SK-N-SH treated with all-trans-retinoic acid at 6 μM for 48 hours (cell line): Measurements from ENCODE around the gene ANXA11.

Experiments
- ATAC-seq: fragments of 200-7000 bp; cut with Tn5 transposase; 3 replicates; pipeline ENCODE4 v1.9.1; 2020; ENCODE audit warnings: mild to moderate bottlenecking, moderate library complexity
- BACH2 ChIP-seq: fragments of 250-450 bp; sonication (Bioruptor Pico); IDR thresholded peaks from 2 replicates; pipeline ENCODE4 v1.9.0; 2021; ENCODE audit warnings: mild to moderate bottlenecking, borderline replicate concordance
- CSDC2 ChIP-seq: fragments of 250-450 bp; sonication (Bioruptor Pico); IDR thresholded peaks from 2 replicates; pipeline ENCODE4 v1.5.0; 2020; ENCODE audit warnings: mild to moderate bottlenecking, moderate library complexity
- ESRRG ChIP-seq: fragments of 250-450 bp; sonication (Bioruptor Pico); IDR thresholded peaks from 2 replicates; pipeline ENCODE4 v1.6.1; 2021; ENCODE audit warnings: mild to moderate bottlenecking
- GLIS3 ChIP-seq: fragments of 250-450 bp; sonication (Bioruptor Pico); IDR thresholded peaks from 2 replicates; pipeline ENCODE4 v1.5.0; 2020; ENCODE audit warnings: mild to moderate bottlenecking, moderate library complexity
- ISL1 ChIP-seq: fragments of 250-450 bp; sonication (Bioruptor Pico); IDR thresholded peaks from 2 replicates; pipeline ENCODE4 v2.1.2; 2022; ENCODE audit warnings: mild to moderate bottlenecking, moderate library complexity
- OSR1 ChIP-seq: fragments of 250-450 bp; sonication (Bioruptor Pico); IDR thresholded peaks from 2 replicates; pipeline ENCODE4 v1.8.0; 2022; ENCODE audit warnings: moderate library complexity, mild to moderate bottlenecking, inconsistent platforms
- RARB ChIP-seq: fragments of 250-450 bp; sonication (Bioruptor Pico); IDR thresholded peaks from 2 replicates; pipeline ENCODE4 v1.8.0; 2021; ENCODE audit warnings: mild to moderate bottlenecking, moderate library complexity
- SNAI2 ChIP-seq: fragments of 250-450 bp; sonication (Bioruptor Pico); IDR thresholded peaks from 2 replicates; pipeline ENCODE4 v1.5.0; 2020; ENCODE audit warnings: mild to moderate bottlenecking, moderate library complexity
- TOX ChIP-seq: fragments of 250-450 bp; sonication (Bioruptor Pico); IDR thresholded peaks from 2 replicates; pipeline ENCODE4 v1.8.0; 2021; ENCODE audit warnings: mild to moderate bottlenecking, moderate library complexity, borderline replicate concordance
- ZC3H10 ChIP-seq: fragments of 250-450 bp; sonication (Bioruptor Pico); IDR thresholded peaks from 2 replicates; pipeline ENCODE4 v1.5.1; 2021; ENCODE audit warnings: mild to moderate bottlenecking, moderate library complexity
- ZFP3 ChIP-seq: fragments of 250-450 bp; sonication (Bioruptor Pico); IDR thresholded peaks from 2 replicates; pipeline ENCODE4 v1.5.0; 2020; ENCODE audit warnings: mild to moderate bottlenecking, moderate library complexity
- ZNF565 ChIP-seq: fragments of 450-650 bp; formaldehyde crosslinking; conservative IDR thresholded peaks from 2 replicates; pipeline ENCODE4 v1.5.0; 2020; ENCODE audit warnings: low read depth, mild to moderate bottlenecking, moderate library complexity
- ZNF70 ChIP-seq: fragments of 450-650 bp; formaldehyde crosslinking; IDR thresholded peaks from 2 replicates; pipeline ENCODE4 v1.5.0; 2020; ENCODE audit warnings: mild to moderate bottlenecking, moderate library complexity
- ZNF8 ChIP-seq: fragments of 450-650 bp; formaldehyde crosslinking; IDR thresholded peaks from 2 replicates; pipeline ENCODE4 v1.5.0; 2020; ENCODE audit warnings: mild to moderate bottlenecking, moderate library complexity
- TF ChIP-seq, protein P1 (sequence below): fragments of 250-450 bp; sonication (Bioruptor Pico); IDR thresholded peaks from 2 replicates; pipeline ENCODE4 v1.8.0; 2020; ENCODE audit warnings: mild to moderate bottlenecking, moderate library complexity, borderline replicate concordance
- TF ChIP-seq, protein P2 (sequence below): fragments of 250-450 bp; sonication (Bioruptor Pico); IDR thresholded peaks from 2 replicates; pipeline ENCODE4 v1.8.0; 2021; ENCODE audit warnings: low read depth, mild to moderate bottlenecking, moderate library complexity, borderline replicate concordance
- TF ChIP-seq, protein P3 (sequence below): fragments of 250-450 bp; sonication (Bioruptor Pico); IDR thresholded peaks from 2 replicates; pipeline ENCODE4 v1.5.1; 2021; ENCODE audit warnings: mild to moderate bottlenecking, moderate library complexity
- TF ChIP-seq, protein P4 (sequence below): fragments of 250-450 bp; sonication (Bioruptor Pico); IDR thresholded peaks from 2 replicates; pipeline ENCODE4 v1.5.1; 2020; ENCODE audit warnings: low read depth, mild to moderate bottlenecking, moderate library complexity
- TF ChIP-seq, protein P5 (sequence below): fragments of 250-450 bp; sonication (Bioruptor Pico); IDR thresholded peaks from 2 replicates; pipeline ENCODE4 v1.5.0; 2020; ENCODE audit warnings: mild to moderate bottlenecking, moderate library complexity

The ANXA11 gene

DNA sequence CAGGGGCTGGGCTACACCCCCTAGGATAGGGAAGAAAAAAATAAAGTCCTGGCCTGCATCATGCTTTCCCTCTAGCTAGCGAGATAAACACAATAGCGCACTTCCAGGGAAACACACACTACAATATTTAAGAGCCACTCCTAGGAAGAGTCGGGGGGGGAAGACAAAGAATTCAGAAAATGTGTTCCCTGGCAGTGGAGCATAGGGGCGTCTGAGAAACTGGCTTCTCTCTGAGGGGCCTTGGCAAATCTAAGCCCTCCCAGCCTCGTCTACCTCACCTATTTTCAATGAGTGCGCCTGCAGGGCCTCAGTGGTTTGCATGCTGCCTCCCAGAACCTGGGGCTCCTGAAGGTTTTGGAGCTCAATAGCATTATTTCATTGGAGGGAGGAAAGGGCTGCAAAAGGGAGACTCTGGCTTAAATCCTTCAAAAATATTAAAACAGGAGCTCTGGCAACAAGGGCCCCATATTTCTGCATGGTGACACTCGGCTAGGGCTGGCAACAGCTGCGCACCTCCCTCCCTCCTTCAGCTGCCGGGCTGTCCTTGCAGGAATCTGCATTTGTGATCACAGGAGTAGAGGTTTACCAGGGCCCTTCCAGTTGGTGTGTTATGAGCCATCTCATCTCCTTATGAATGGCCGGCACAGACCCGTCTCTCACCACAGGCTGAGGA, 10.8 kb downstream of the ANXA11 start:
- no peak for ATAC-seq
- TF ChIP-seq ZNF8 (CRISPR knock-in tag) (no peak), ESRRG (no peak), CSDC2 (CRISPR knock-in tag) (no peak), BACH2 (no peak), ZNF70 (CRISPR knock-in tag) (no peak), ZC3H10 (CRISPR knock-in tag) (no peak), OSR1 (CRISPR knock-in tag) (no peak), RARB (CRISPR knock-in tag) (no peak)
- TF ChIP-seq, protein P1, sequence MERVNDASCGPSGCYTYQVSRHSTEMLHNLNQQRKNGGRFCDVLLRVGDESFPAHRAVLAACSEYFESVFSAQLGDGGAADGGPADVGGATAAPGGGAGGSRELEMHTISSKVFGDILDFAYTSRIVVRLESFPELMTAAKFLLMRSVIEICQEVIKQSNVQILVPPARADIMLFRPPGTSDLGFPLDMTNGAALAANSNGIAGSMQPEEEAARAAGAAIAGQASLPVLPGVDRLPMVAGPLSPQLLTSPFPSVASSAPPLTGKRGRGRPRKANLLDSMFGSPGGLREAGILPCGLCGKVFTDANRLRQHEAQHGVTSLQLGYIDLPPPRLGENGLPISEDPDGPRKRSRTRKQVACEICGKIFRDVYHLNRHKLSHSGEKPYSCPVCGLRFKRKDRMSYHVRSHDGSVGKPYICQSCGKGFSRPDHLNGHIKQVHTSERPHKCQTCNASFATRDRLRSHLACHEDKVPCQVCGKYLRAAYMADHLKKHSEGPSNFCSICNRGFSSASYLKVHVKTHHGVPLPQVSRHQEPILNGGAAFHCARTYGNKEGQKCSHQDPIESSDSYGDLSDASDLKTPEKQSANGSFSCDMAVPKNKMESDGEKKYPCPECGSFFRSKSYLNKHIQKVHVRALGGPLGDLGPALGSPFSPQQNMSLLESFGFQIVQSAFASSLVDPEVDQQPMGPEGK (CRISPR knock-in tag), result no peak

DNA sequence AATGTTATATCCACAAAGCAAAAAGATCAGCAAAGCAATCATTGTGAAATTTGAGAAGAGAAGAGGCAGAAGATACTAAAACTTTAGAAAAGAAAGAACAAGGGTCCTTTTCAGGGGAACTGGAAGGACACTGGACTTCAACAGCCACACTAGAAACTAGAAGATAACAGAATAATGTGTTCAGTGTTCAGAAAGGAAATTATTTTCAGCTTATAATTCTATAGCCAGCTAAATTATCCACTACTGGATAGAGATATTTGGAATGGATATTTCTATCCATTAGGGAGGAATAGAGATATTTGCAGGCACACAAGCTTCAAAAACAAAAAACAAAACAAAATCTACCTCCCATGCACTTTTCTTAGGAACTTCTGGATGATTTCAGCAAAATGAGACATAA, 12.8 kb downstream of the ANXA11 start:
- ATAC-seq, result no peak
- no peak for TF ChIP-seq ZNF70 (CRISPR knock-in tag)
- TF ChIP-seq SNAI2 (CRISPR knock-in tag), result no peak
- TF ChIP-seq ZNF8 (CRISPR knock-in tag), result no peak
- TF ChIP-seq, protein P2, sequence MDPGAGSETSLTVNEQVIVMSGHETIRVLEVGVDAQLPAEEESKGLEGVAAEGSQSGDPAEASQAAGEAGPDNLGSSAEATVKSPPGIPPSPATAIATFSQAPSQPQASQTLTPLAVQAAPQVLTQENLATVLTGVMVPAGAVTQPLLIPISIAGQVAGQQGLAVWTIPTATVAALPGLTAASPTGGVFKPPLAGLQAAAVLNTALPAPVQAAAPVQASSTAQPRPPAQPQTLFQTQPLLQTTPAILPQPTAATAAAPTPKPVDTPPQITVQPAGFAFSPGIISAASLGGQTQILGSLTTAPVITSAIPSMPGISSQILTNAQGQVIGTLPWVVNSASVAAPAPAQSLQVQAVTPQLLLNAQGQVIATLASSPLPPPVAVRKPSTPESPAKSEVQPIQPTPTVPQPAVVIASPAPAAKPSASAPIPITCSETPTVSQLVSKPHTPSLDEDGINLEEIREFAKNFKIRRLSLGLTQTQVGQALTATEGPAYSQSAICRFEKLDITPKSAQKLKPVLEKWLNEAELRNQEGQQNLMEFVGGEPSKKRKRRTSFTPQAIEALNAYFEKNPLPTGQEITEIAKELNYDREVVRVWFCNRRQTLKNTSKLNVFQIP, result no peak
- no peak for TF ChIP-seq ISL1 (CRISPR knock-in tag)
- TF ChIP-seq, protein P3, sequence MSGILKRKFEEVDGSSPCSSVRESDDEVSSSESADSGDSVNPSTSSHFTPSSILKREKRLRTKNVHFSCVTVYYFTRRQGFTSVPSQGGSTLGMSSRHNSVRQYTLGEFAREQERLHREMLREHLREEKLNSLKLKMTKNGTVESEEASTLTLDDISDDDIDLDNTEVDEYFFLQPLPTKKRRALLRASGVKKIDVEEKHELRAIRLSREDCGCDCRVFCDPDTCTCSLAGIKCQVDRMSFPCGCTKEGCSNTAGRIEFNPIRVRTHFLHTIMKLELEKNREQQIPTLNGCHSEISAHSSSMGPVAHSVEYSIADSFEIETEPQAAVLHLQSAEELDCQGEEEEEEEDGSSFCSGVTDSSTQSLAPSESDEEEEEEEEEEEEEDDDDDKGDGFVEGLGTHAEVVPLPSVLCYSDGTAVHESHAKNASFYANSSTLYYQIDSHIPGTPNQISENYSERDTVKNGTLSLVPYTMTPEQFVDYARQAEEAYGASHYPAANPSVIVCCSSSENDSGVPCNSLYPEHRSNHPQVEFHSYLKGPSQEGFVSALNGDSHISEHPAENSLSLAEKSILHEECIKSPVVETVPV, result no peak
- no peak for TF ChIP-seq CSDC2 (CRISPR knock-in tag)
- TF ChIP-seq ZC3H10 (CRISPR knock-in tag), result no peak
- TF ChIP-seq, protein P1 (CRISPR knock-in tag), result no peak
- no peak for TF ChIP-seq ZFP3 (CRISPR knock-in tag)
- TF ChIP-seq, protein P4, sequence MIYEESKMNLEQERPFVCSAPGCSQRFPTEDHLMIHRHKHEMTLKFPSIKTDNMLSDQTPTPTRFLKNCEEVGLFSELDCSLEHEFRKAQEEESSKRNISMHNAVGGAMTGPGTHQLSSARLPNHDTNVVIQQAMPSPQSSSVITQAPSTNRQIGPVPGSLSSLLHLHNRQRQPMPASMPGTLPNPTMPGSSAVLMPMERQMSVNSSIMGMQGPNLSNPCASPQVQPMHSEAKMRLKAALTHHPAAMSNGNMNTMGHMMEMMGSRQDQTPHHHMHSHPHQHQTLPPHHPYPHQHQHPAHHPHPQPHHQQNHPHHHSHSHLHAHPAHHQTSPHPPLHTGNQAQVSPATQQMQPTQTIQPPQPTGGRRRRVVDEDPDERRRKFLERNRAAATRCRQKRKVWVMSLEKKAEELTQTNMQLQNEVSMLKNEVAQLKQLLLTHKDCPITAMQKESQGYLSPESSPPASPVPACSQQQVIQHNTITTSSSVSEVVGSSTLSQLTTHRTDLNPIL (CRISPR knock-in tag), result no peak
- TF ChIP-seq ESRRG, result no peak
- no peak for TF ChIP-seq ZNF565 (CRISPR knock-in tag)

DNA sequence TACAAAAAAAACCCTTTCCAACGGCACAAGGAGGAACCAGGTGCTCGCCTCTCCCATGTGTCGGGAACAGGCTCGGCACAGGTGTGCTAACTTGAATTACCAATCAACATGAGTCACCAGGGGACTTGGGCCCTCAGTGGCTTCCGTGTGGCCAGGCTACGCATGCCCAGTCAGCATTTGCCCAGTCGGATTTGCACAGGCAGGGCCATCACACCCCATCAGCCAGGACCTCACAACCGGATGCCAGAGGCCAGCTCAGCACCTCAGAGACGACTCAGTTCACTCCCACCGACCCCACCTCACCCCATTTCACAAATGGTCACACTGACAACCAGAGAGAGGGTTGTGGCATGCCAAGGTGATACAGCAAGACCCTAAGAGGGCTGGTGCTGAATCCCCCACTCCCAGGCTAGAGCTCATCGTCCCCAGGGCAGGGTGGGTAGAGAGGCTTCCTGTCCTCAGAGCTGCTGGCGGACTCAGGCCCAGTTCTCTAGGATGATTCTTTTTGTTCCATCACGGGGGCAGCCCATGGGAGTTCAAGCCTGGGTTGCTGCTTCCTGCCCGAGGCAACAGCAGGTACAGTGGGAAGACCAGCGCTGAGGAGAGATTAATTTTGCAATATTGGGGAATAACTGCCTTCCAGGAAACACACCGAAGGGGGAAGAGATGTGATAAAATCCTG, 13.6 kb downstream of the ANXA11 start:
- TF ChIP-seq ZNF70 (CRISPR knock-in tag) (no peak), GLIS3 (CRISPR knock-in tag) (no peak), ISL1 (CRISPR knock-in tag) (no peak), BACH2 (no peak), TOX (CRISPR knock-in tag) (no peak), ZFP3 (CRISPR knock-in tag) (no peak), ZC3H10 (CRISPR knock-in tag) (no peak), SNAI2 (CRISPR knock-in tag) (no peak), RARB (CRISPR knock-in tag) (no peak), ZNF8 (CRISPR knock-in tag) (no peak), CSDC2 (CRISPR knock-in tag) (no peak)
- TF ChIP-seq, protein P5, sequence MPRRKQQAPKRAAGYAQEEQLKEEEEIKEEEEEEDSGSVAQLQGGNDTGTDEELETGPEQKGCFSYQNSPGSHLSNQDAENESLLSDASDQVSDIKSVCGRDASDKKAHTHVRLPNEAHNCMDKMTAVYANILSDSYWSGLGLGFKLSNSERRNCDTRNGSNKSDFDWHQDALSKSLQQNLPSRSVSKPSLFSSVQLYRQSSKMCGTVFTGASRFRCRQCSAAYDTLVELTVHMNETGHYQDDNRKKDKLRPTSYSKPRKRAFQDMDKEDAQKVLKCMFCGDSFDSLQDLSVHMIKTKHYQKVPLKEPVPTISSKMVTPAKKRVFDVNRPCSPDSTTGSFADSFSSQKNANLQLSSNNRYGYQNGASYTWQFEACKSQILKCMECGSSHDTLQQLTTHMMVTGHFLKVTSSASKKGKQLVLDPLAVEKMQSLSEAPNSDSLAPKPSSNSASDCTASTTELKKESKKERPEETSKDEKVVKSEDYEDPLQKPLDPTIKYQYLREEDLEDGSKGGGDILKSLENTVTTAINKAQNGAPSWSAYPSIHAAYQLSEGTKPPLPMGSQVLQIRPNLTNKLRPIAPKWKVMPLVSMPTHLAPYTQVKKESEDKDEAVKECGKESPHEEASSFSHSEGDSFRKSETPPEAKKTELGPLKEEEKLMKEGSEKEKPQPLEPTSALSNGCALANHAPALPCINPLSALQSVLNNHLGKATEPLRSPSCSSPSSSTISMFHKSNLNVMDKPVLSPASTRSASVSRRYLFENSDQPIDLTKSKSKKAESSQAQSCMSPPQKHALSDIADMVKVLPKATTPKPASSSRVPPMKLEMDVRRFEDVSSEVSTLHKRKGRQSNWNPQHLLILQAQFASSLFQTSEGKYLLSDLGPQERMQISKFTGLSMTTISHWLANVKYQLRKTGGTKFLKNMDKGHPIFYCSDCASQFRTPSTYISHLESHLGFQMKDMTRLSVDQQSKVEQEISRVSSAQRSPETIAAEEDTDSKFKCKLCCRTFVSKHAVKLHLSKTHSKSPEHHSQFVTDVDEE (CRISPR knock-in tag), result no peak
- ATAC-seq, result no peak
